ENCODE data around the gene DHRSX. TPM values are rescaled to one million over a fixed set of nuclear protein-coding genes. Genes with fewer than 3 reads are reported as not detected.

DHRSX gene
- total and polyA plus RNA-seq, 10 of the 15 experiments (the other 5 are each of a cell fraction or from before 2014, with no cell fraction given) = 1.7 to 39.5 (median 16.5) TPM

GRCh38 chrX:2488621-2489285 is 12.0 kb downstream of the DHRSX start:
- TF ChIP-seq POLR2A (IDR thresholded peaks at IDR 0.05; ENCODE audit: low read depth, low read length) (peak; percentile 55), ETV6 (conservative IDR thresholded peaks at IDR 0.05 in 1 of 2, IDR thresholded peaks at IDR 0.05 in 1 of 2; ENCODE audit: borderline replicate concordance in 1 of 2, low read depth in 1 of 2) (no peak)
- Histone ChIP-seq H3K27me3 (replicated peaks in 1 of 2; ENCODE audit: control insufficient read depth in 2 of 2, insufficient read depth in 2 of 2, low read length in 1 of 2) (no peaks in the 10 kb centered on the region), H3K4me3 (no peak overlapping the region), H3K4me1 (ENCODE audit: control insufficient read depth, insufficient read depth, low read length) (no peaks in the 10 kb centered on the region), H3K27ac (ENCODE audit: control insufficient read depth, insufficient read depth) (no peak overlapping the region), H4K20me1 (ENCODE audit: control insufficient read depth, insufficient read depth) (no peaks in the 10 kb centered on the region), H3K36me3 (ENCODE audit: control insufficient read depth in 2 of 2, insufficient read depth in 2 of 2, low read length in 1 of 2) (peaks cover 13 to 30% of the 10 kb centered on the region in 2 experiments), H3K4me2 (ENCODE audit: control insufficient read depth, insufficient read depth) (no peak overlapping the region), H2AFZ (ENCODE audit: control insufficient read depth, low read depth, low read length) (no peak overlapping the region), H3K79me2 (ENCODE audit: control insufficient read depth, insufficient read depth, low read length) (peaks cover 6% of the 10 kb centered on the region), H3K9ac (ENCODE audit: control insufficient read depth, insufficient read depth, low read length) (no peak overlapping the region), H3K9me3 (replicated peaks; ENCODE audit: control insufficient read depth, insufficient read depth, low read length) (no peaks in the 10 kb centered on the region; the same call in 2 of the 3 replicates)
- ChIA-PET POLR2A (no interaction called here), RAD21 (ENCODE audit: unreplicated experiment) (no interaction called here), SMC1A (ENCODE audit: uncharacterized antibody, unreplicated experiment) (no interaction called here), CTCF (no interaction called here)
- no TSS peak for BruUV-seq (replicated peaks)
- 97% methylated on average over 50 of the region's 50 CpGs for WGBS (ENCODE audit: insufficient coverage, insufficient replicate concordance, low lambda C conversion rate, missing lambda C conversion rate)
- in situ Hi-C loops (cut with MboI) (no loop called here), intact Hi-C loops (cut with micrococcal nuclease; ENCODE audit: unreplicated experiment) (no loop called here)
- FAIRE-seq (no peak), ATAC-seq (no peak), DNase-seq (ENCODE audit: low read depth, low spot score) (no peak)

GRCh38 chrX:2487366-2487765 is 13.4 kb downstream of the DHRSX start:
- no peak for FAIRE-seq
- no peak for DNase-seq (ENCODE audit: low read depth, low spot score)
- in situ Hi-C loops (cut with MboI) = no loop called here
- Histone ChIP-seq H2AFZ (ENCODE audit: control insufficient read depth, low read depth, low read length) (no peak overlapping the region), H4K20me1 (ENCODE audit: control insufficient read depth, insufficient read depth) (no peaks in the 10 kb centered on the region), H3K27ac (ENCODE audit: control insufficient read depth, insufficient read depth) (no peak overlapping the region), H3K4me2 (ENCODE audit: control insufficient read depth, insufficient read depth) (no peak overlapping the region), H3K9ac (ENCODE audit: control insufficient read depth, insufficient read depth, low read length) (no peak overlapping the region), H3K4me1 (ENCODE audit: control insufficient read depth, insufficient read depth, low read length) (no peaks in the 10 kb centered on the region), H3K27me3 (replicated peaks in 1 of 2; ENCODE audit: control insufficient read depth in 2 of 2, insufficient read depth in 2 of 2, low read length in 1 of 2) (no peaks in the 10 kb centered on the region), H3K4me3 (no peak overlapping the region), H3K79me2 (ENCODE audit: control insufficient read depth, insufficient read depth, low read length) (no peaks in the 10 kb centered on the region; the same call in none of the 2 replicates), H3K36me3 (ENCODE audit: control insufficient read depth in 2 of 2, insufficient read depth in 2 of 2, low read length in 1 of 2) (peaks cover 13 to 30% of the 10 kb centered on the region in 2 experiments), H3K9me3 (replicated peaks; ENCODE audit: control insufficient read depth, insufficient read depth, low read length) (no peaks in the 10 kb centered on the region; the same call in 2 of the 3 replicates)
- 89% methylated on average over 16 of the region's 16 CpGs for WGBS (ENCODE audit: insufficient coverage, insufficient replicate concordance, low lambda C conversion rate, missing lambda C conversion rate)
- intact Hi-C loops (cut with micrococcal nuclease; ENCODE audit: unreplicated experiment) = no loop called here
- no TSS peak for BruUV-seq (replicated peaks)
- SMC1A ChIA-PET (ENCODE audit: uncharacterized antibody, unreplicated experiment) = no interaction called here
- no peak for ATAC-seq
- POLR2A ChIA-PET = no interaction called here
- RAD21 ChIA-PET (ENCODE audit: unreplicated experiment) = no interaction called here
- CTCF ChIA-PET = no interaction called here
- TF ChIP-seq KDM1A (IDR thresholded peaks at IDR 0.05; ENCODE audit: borderline replicate concordance) = no peak
- TF ChIP-seq ZBED1 (IDR thresholded peaks at IDR 0.05; ENCODE audit: borderline replicate concordance) = no peak
- TF ChIP-seq NBN (IDR thresholded peaks at IDR 0.05) = no peak
- TF ChIP-seq RUNX3 (IDR thresholded peaks at IDR 0.05; ENCODE audit: low read length) = no peak
- TF ChIP-seq ZNF622 (IDR thresholded peaks at IDR 0.05) = no peak
- TF ChIP-seq SRF (IDR thresholded peaks at IDR 0.05; ENCODE audit: low read depth in 2 of 2, low read length in 2 of 2) = no peak
- TF ChIP-seq GABPA (IDR thresholded peaks at IDR 0.05; ENCODE audit: low read depth) = no peak
- no peak for TF ChIP-seq STAT3 (IDR thresholded peaks at IDR 0.05; ENCODE audit: low read depth, low read length)
- TF ChIP-seq MEF2B (IDR thresholded peaks at IDR 0.05; ENCODE audit: partially characterized antibody, poor library complexity, severe bottlenecking) = no peak
- no peak for TF ChIP-seq RCOR1 (conservative IDR thresholded peaks at IDR 0.05; ENCODE audit: low read depth, low read length)
- TF ChIP-seq SKIL (IDR thresholded peaks at IDR 0.05; ENCODE audit: low read depth, poor library complexity, severe bottlenecking) = no peak
- no peak for TF ChIP-seq NR2C1 (IDR thresholded peaks at IDR 0.05)
- no peak for TF ChIP-seq BCL11A (IDR thresholded peaks at IDR 0.05; ENCODE audit: low read depth, low read length)
- no peak for TF ChIP-seq STAT1 (conservative IDR thresholded peaks at IDR 0.05)
- TF ChIP-seq TAF1 (IDR thresholded peaks at IDR 0.05; ENCODE audit: borderline replicate concordance, low read depth, low read length) = no peak
- no peak for TF ChIP-seq ATF7 (IDR thresholded peaks at IDR 0.05; ENCODE audit: low read depth)
- no peak for TF ChIP-seq MTA2 (IDR thresholded peaks at IDR 0.05; ENCODE audit: low read depth)
- no peak for TF ChIP-seq ZNF274 (IDR thresholded peaks at IDR 0.05; ENCODE audit: insufficient read depth, insufficient read length)
